ENCODE data around the gene IRAK1BP1. TPM values are rescaled to one million over a fixed set of nuclear protein-coding genes. Genes with fewer than 3 reads are reported as not detected.

Gene IRAK1BP1
- total and polyA plus RNA-seq, 8 donors, result 1.4 to 10.6 (median 2.7) TPM

- TF ChIP-seq EP300 (IDR thresholded peaks at IDR 0.05), result no peak
- TF ChIP-seq POLR2A (IDR thresholded peaks at IDR 0.05), result no peak
- TF ChIP-seq, protein P1, sequence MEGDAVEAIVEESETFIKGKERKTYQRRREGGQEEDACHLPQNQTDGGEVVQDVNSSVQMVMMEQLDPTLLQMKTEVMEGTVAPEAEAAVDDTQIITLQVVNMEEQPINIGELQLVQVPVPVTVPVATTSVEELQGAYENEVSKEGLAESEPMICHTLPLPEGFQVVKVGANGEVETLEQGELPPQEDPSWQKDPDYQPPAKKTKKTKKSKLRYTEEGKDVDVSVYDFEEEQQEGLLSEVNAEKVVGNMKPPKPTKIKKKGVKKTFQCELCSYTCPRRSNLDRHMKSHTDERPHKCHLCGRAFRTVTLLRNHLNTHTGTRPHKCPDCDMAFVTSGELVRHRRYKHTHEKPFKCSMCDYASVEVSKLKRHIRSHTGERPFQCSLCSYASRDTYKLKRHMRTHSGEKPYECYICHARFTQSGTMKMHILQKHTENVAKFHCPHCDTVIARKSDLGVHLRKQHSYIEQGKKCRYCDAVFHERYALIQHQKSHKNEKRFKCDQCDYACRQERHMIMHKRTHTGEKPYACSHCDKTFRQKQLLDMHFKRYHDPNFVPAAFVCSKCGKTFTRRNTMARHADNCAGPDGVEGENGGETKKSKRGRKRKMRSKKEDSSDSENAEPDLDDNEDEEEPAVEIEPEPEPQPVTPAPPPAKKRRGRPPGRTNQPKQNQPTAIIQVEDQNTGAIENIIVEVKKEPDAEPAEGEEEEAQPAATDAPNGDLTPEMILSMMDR (IDR thresholded peaks at IDR 0.05), result no peak
- no peak for TF ChIP-seq POLR2AphosphoS5 (IDR thresholded peaks at IDR 0.05)
- Histone ChIP-seq H3K27ac (no peak overlapping the region), H3K4me1 (no peaks in the 10 kb centered on the region), H3K9me3 (no peaks in the 10 kb centered on the region), H3K27me3 (no peaks in the 10 kb centered on the region), H3K4me3 (no peak overlapping the region), H3K36me3 (no peaks in the 10 kb centered on the region)
- intact Hi-C loops (cut with DNase I; ENCODE audit: low total_unique reads), result no loop called here
- DNase-seq, result no peak
Observed at GRCh38 chr6:78841111-78841510, 26.2 kb upstream of the IRAK1BP1 start.

GRCh38 chr6:78842953-78843352, 24.4 kb upstream of the IRAK1BP1 start:
- no peaks in the 10 kb centered on the region for H3K4me1 ChIP-seq
- H3K9me3 ChIP-seq, result no peaks in the 10 kb centered on the region
- H3K27ac ChIP-seq, result no peak overlapping the region
- no peaks in the 10 kb centered on the region for H3K27me3 ChIP-seq
- no peak overlapping the region for H3K4me3 ChIP-seq
- TF ChIP-seq POLR2AphosphoS5 (IDR thresholded peaks at IDR 0.05), result no peak
- no peak for TF ChIP-seq POLR2A (IDR thresholded peaks at IDR 0.05)
- intact Hi-C loops (cut with DNase I; ENCODE audit: low total_unique reads), result no loop called here
- no peak for DNase-seq
- H3K36me3 ChIP-seq, result no peaks in the 10 kb centered on the region

GRCh38 chr6:78844899-78845298, 22.5 kb upstream of the IRAK1BP1 start:
- TF ChIP-seq POLR2AphosphoS5 (IDR thresholded peaks at IDR 0.05) (no peak), POLR2A (IDR thresholded peaks at IDR 0.05) (no peak), EP300 (IDR thresholded peaks at IDR 0.05) (no peak)
- TF ChIP-seq, protein P1 (IDR thresholded peaks at IDR 0.05), result no peak
- no peaks in the 10 kb centered on the region for H3K4me1 ChIP-seq
- no peak overlapping the region for H3K4me3 ChIP-seq
- 45 to 69% (median 63%) methylated on average over 2 of the region's 2 CpGs for WGBS, 5 donors
- intact Hi-C loops (cut with DNase I; ENCODE audit: low total_unique reads), result no loop called here
- no peak for DNase-seq
- H3K27me3 ChIP-seq, result no peaks in the 10 kb centered on the region
- H3K27ac ChIP-seq, result no peak overlapping the region
- no peaks in the 10 kb centered on the region for H3K36me3 ChIP-seq
- no peaks in the 10 kb centered on the region for H3K9me3 ChIP-seq

- no peak for TF ChIP-seq EP300 (IDR thresholded peaks at IDR 0.05)
- no peak for TF ChIP-seq POLR2AphosphoS5 (IDR thresholded peaks at IDR 0.05)
- no peak for TF ChIP-seq POLR2A (IDR thresholded peaks at IDR 0.05)
- TF ChIP-seq, protein P1 (IDR thresholded peaks at IDR 0.05), result no peak
- 70 to 83% (median 78%) methylated on average over 1 of the region's 1 CpG for WGBS, 5 donors
- Histone ChIP-seq H3K4me3 (no peak overlapping the region), H3K4me1 (no peaks in the 10 kb centered on the region), H3K36me3 (no peaks in the 10 kb centered on the region), H3K27me3 (no peaks in the 10 kb centered on the region), H3K27ac (no peak overlapping the region), H3K9me3 (no peaks in the 10 kb centered on the region)
- intact Hi-C loops (cut with DNase I; ENCODE audit: low total_unique reads), result no loop called here
- DNase-seq, result no peak
Observed at GRCh38 chr6:78845567-78845966, 21.8 kb upstream of the IRAK1BP1 start.

GRCh38 chr6:78850621-78851020, 16.7 kb upstream of the IRAK1BP1 start:
- DNase-seq, result no peak
- no peaks in the 10 kb centered on the region for H3K4me1 ChIP-seq
- no peaks in the 10 kb centered on the region for H3K9me3 ChIP-seq
- no peak overlapping the region for H3K4me3 ChIP-seq
- H3K27me3 ChIP-seq, result no peaks in the 10 kb centered on the region
- TF ChIP-seq POLR2A (IDR thresholded peaks at IDR 0.05) (no peak), POLR2AphosphoS5 (IDR thresholded peaks at IDR 0.05) (no peak), EP300 (IDR thresholded peaks at IDR 0.05) (no peak)
- TF ChIP-seq, protein P1 (IDR thresholded peaks at IDR 0.05), result no peak
- intact Hi-C loops (cut with DNase I; ENCODE audit: low total_unique reads), result no loop called here
- H3K27ac ChIP-seq, result no peak overlapping the region
- no peaks in the 10 kb centered on the region for H3K36me3 ChIP-seq

All from stomach (tissue), 9 donors.